GM10248 (cell line): ENCODE data around the gene THOP1.

Experiments used
- CTCF ChIA-PET: fragments of 300-600 bp; sonication (Branson Sonifier 250); formaldehyde crosslinking; extraction: SDS; loops from one replicate; lab custom pipeline; 2021; ENCODE audit warnings: antibody characterized with exemption; lab: Yijun Ruan, JAX
- POLR2A ChIA-PET: fragments of 350-650 bp; sonication (Branson Sonifier 250); formaldehyde crosslinking; extraction: SDS; loops from one replicate; lab custom pipeline; 2020; ENCODE audit warnings: antibody characterized with exemption; lab: Yijun Ruan, JAX
- DNase-seq: peaks from one replicate; pipeline ENCODE4 v3.0.0; 2012; ENCODE audit errors: extremely low spot score
- TF ChIP-seq, protein P1 (sequence below): IDR thresholded peaks from 2 replicates; pipeline ENCODE4 v1.5.1; 2012; ENCODE audit warnings: mild to moderate bottlenecking, low read depth; ENCODE audit errors: extremely low read depth, missing control alignments, control extremely low read depth

Gene THOP1

DNA sequence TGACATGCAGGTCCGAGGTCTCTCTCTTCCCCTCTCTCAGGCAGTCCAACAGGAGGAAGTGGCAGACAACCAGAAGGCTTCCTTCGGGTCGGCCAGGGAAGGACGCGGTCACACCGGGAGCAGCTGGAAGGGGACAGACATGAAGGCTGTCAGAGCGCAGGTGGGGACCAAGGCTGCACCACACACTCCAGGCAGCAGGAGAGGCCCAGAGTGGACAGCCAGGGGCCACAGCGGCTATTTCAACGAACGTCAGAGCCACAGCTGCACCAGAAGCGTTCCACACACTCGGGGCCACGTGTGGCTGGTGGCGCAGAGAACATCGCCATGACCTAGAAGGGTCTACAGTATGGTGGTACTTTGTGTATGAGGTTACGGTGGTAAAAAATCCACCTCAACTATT is 29.5 kb upstream of the THOP1 start:
- no peak for DNase-seq
- TF ChIP-seq, protein P1, sequence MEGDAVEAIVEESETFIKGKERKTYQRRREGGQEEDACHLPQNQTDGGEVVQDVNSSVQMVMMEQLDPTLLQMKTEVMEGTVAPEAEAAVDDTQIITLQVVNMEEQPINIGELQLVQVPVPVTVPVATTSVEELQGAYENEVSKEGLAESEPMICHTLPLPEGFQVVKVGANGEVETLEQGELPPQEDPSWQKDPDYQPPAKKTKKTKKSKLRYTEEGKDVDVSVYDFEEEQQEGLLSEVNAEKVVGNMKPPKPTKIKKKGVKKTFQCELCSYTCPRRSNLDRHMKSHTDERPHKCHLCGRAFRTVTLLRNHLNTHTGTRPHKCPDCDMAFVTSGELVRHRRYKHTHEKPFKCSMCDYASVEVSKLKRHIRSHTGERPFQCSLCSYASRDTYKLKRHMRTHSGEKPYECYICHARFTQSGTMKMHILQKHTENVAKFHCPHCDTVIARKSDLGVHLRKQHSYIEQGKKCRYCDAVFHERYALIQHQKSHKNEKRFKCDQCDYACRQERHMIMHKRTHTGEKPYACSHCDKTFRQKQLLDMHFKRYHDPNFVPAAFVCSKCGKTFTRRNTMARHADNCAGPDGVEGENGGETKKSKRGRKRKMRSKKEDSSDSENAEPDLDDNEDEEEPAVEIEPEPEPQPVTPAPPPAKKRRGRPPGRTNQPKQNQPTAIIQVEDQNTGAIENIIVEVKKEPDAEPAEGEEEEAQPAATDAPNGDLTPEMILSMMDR = no peak
- CTCF ChIA-PET = no interaction called here
- POLR2A ChIA-PET = no interaction called here

DNA sequence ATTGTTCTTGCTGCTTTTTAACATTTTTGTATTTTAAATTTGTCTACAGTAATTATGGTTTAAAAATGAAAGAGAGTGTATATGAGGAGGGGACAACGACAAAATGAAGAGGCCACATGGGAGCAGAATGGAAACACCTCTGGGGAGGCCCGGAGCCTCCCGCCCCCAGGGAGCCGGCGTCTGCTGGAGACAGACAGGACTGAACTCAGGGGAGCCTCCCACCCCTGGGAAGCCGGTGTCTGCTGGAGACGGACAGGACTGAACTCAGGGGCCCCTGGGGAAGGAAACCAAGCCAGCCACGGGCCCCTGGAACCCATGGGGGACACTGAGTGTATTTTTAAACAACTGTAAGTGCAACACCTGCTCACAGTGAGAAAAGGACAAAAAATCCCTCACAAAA is 28.8 kb upstream of the THOP1 start:
- ChIA-PET POLR2A (no interaction called here), CTCF (no interaction called here)
- DNase-seq = no peak
- TF ChIP-seq, protein P1 = no peak

DNA sequence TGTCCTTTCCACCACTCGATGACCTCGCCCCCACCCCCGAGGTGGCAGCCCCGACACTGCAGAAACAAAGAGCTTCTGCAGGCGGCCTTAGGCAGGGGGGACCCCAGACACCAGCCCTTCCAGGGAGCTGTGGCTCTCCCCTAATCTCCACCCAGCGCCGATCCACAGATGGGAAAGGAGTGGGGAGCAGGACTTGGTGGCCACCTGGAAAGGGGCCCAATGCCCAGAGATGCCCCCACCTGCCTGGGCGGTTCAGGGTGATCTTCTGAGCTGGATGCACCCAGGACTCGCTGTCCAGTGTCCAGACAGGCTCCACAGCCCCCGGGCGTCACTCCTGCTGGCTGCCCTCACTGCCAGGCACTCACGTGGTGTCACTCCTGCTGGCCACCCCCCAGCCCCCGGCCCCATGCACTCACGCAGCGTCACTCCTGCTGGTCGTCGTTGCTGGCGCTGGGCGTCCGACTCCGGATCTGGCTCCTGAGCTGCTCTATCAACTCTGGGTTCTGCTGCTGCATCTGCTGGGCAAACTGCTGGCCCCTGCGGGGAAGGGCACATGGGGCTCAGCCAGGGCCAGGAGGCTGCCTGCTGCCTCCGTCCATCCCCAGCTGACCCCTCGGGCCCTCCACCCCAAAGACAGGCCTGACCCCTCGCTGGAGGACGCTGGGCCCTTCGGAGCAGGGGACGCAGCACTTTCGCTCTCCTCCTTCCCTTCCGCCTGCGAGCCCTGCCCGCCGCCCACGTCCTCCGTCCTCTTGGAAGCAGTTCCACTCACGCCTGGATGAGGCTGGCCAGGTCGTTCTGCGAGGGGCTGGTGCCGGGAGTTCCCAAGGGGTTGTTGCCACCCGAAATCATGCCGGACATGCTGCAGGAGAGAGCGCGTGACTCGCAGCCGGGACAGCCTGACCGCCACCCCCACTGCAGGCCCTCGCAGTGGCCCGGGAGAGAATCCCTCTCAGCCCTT is 28.1 kb upstream of the THOP1 start:
- POLR2A ChIA-PET = no interaction called here
- CTCF ChIA-PET = interaction anchor here (0.7 kb wide), 1 partner anchor 109 kb away, joined by 3 read pairs; no protein-coding TSS in a partner anchor
- DNase-seq = no peak
- TF ChIP-seq, protein P1 = no peak

DNA sequence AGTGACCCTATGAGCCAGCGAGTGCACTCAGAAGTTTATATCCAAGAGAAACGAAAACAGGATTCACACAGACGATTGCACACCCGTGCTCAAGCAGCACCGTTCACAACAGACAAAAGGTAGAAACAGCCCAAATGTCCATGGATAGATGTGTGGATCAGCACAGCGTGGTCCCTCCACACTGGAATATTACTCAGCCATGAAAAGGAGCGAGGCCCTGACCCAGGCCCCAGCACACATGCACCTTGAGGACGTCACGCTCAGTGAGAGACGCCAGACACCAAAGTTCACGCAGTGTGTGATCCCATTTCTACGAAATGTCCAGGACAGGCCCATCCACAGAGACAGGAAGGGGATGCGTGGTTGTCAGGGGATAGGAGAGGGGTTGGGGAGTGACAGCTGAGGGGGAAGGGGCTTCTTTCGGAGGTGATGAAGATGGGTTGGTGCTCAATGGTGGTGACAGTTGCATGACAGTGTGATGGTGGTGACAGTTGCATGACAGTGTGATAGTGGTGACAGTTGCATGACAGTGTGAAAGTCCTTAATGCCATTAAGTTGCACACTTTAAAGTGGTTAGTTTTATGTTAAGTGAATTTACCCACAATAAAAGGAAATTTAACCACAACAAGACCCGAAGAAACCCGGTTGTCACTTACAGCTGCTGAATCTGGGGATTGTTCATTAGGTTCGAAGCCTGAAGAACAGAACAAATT is 26.5 kb upstream of the THOP1 start:
- no peak for DNase-seq
- TF ChIP-seq, protein P1 = no peak
- ChIA-PET CTCF (interaction anchor here (1.1 to 2.7 kb wide), 2 partner anchors 9 to 32 kb away, joined by 3 to 13 read pairs; no protein-coding TSS in a partner anchor), POLR2A (no interaction called here)

DNA sequence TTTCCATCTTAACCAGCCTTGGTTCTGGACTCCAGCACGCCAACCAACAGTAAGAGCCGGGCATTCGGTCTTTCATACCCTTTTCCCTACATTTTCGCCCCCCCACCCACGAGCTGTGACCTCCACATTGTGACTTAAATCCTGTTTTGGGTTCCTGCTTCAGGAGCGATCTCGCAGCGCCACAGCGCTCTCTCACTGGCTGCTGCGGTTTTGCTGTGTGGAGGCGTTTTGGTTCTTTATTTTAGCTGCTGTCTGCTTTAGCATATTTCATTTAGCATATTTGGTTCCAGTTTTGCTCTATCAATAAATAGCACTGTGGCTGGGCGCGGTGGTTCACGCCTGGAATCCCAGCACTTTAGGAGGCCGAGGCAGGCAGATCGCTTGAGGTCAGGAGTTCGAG is 25.9 kb upstream of the THOP1 start:
- ChIA-PET POLR2A (no interaction called here), CTCF (interaction anchor here (1.1 to 2.7 kb wide), 2 partner anchors 10 to 32 kb away, joined by 3 to 13 read pairs; no protein-coding TSS in a partner anchor)
- DNase-seq = no peak
- TF ChIP-seq, protein P1 = no peak

DNA sequence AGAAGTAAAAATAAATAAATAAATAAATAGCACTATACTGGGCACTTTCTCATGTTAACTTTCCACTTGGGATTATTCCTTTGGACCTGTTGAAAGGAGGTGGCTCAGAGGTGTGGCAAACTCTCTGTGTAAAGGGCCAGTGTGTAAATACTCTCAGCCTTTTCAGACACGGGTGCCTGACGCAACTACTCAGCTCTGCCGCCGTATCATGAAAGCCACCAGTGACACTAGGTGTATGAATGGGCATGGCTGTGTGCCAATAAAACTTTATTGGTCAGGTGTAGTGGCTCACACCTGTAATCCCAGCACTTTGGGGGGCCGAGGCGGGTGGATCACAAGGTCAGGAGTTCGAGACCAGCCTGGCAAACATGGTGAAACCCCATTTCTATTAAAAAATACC is 25.3 kb upstream of the THOP1 start:
- DNase-seq = no peak
- ChIA-PET POLR2A (no interaction called here), CTCF (interaction anchor here (2.7 kb wide), 1 partner anchor 10 kb away, joined by 13 read pairs; no protein-coding TSS in a partner anchor)
- TF ChIP-seq, protein P1 = no peak
